Upper lobe of right lung (tissue), 1 donor: ENCODE results near the gene ITGB6. TPM values are rescaled to one million over a fixed set of nuclear protein-coding genes. Genes with fewer than 3 reads are reported as not detected.

Experiments used
- ATAC-seq: fragments of 200-7000 bp; cut with Tn5 transposase; one replicate; pipeline ENCODE4 v1.9.1; 2020; ENCODE audit warnings: mild to moderate bottlenecking, moderate library complexity
- DNase-seq: peaks from one replicate; pipeline ENCODE4 v3.0.0-alpha.2; 2020
- H3K27ac ChIP-seq: fragments of 200-600 bp; one replicate; pipeline ENCODE4 v1.8.0; 2022
- H3K27me3 ChIP-seq: fragments of 200-600 bp; one replicate; pipeline ENCODE4 v1.8.0; 2022; ENCODE audit warnings: mild to moderate bottlenecking
- H3K36me3 ChIP-seq: fragments of 200-600 bp; one replicate; pipeline ENCODE4 v1.8.0; 2022
- H3K4me1 ChIP-seq: fragments of 200-600 bp; one replicate; pipeline ENCODE4 v1.8.0; 2022
- H3K4me3 ChIP-seq: fragments of 200-600 bp; one replicate; pipeline ENCODE4 v1.8.0; 2022; ENCODE audit warnings: mild to moderate bottlenecking
- H3K9me3 ChIP-seq: fragments of 200-600 bp; one replicate; pipeline ENCODE4 v1.8.0; 2022
- intact Hi-C: fragments of 100-400 bp; cut with DNase I; formaldehyde crosslinking; loops from one replicate; pipeline ENCODE4 v1.11.0; 2022
- total RNA-seq: library from RNA; stranded (reverse); fragmentation: NEBNext Ultra II Directional; extraction: Animal tissue kit (Norgen Biotek cat#: 25700); gene quantifications from one replicate; pipeline ENCODE4 v1.2.1, GENCODE V29; 2021
- TF ChIP-seq, protein P1 (sequence below): fragments of 200-600 bp; IDR thresholded peaks from one replicate; pipeline ENCODE4 v1.8.0; 2022; ENCODE audit warnings: antibody characterized with exemption
- donor health status: DM: no; HTN: yes; CAD: no; lungs with severe emphysema.

The ITGB6 gene
- total RNA-seq, 1 donor from 2014 or later, result 109 TPM

DNA sequence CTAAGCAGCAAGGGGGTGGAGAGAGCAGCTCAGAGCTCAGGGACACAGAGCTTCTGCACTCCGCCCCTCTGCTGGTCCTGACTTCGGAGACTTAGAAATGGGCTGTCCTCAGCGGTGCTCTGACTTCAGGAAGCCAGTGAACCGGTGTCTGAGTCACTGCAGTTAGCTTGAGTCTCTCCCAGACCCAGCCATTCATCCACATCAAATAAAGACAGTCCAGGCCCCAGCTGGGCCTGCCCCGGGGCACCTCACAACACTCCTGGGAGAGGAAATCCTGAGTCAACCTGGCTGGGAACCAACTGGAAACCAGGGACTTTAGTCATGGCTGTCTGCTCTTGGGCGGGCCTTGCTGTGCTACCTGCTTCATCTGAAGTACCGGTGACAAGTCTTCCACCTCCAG is 5.4 kb upstream of the ITGB6 start:
- peak; percentile 69 for DNase-seq

GRCh38 chr2:160203422-160203821 is 3.4 kb upstream of the ITGB6 start:
- Histone ChIP-seq H3K27me3 (no peaks in the 10 kb centered on the region), H3K4me3 (no peak overlapping the region), H3K4me1 (peaks cover 15% of the 10 kb centered on the region), H3K36me3 (no peaks in the 10 kb centered on the region), H3K27ac (no peak overlapping the region), H3K9me3 (no peaks in the 10 kb centered on the region)
- TF ChIP-seq, protein P1, sequence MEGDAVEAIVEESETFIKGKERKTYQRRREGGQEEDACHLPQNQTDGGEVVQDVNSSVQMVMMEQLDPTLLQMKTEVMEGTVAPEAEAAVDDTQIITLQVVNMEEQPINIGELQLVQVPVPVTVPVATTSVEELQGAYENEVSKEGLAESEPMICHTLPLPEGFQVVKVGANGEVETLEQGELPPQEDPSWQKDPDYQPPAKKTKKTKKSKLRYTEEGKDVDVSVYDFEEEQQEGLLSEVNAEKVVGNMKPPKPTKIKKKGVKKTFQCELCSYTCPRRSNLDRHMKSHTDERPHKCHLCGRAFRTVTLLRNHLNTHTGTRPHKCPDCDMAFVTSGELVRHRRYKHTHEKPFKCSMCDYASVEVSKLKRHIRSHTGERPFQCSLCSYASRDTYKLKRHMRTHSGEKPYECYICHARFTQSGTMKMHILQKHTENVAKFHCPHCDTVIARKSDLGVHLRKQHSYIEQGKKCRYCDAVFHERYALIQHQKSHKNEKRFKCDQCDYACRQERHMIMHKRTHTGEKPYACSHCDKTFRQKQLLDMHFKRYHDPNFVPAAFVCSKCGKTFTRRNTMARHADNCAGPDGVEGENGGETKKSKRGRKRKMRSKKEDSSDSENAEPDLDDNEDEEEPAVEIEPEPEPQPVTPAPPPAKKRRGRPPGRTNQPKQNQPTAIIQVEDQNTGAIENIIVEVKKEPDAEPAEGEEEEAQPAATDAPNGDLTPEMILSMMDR, result no peak
- DNase-seq, result no peak
- intact Hi-C loops, result no loop called here
- ATAC-seq, result no peak

More for the DNA sequence above, 5.4 kb upstream of the ITGB6 start:
- Histone ChIP-seq H3K27ac (no peak overlapping the region), H3K4me3 (no peak overlapping the region), H3K27me3 (no peaks in the 10 kb centered on the region), H3K9me3 (no peaks in the 10 kb centered on the region), H3K36me3 (no peaks in the 10 kb centered on the region), H3K4me1 (peaks cover 24% of the 10 kb centered on the region)
- TF ChIP-seq, protein P1, result no peak
- intact Hi-C loops, result no loop called here
- peak; percentile 67 for ATAC-seq

DNA sequence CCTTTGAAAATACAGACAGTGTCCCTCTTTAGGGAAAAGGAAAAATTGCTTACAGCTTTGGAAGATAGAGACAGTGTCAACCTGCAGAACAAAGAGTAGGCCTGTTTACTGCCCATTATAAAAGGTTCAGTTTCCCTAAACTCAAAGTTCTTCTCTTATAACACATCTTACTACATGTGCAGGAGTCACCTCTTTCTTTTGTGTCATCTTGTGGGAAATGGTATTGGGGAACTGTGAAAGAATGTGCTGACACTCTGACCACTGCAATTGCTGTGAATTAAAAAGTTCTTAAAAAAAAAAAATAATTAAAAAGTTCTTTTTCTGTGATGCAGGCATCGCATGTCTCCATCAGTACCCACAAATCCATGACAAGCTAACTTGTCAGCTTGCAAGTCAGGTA is 2.9 kb upstream of the ITGB6 start:
- H3K9me3 ChIP-seq, result no peaks in the 10 kb centered on the region
- no peak overlapping the region for H3K4me3 ChIP-seq
- peaks cover 10% of the 10 kb centered on the region for H3K4me1 ChIP-seq
- H3K36me3 ChIP-seq, result no peaks in the 10 kb centered on the region
- ATAC-seq (no peak), DNase-seq (no peak)
- no peak overlapping the region for H3K27ac ChIP-seq
- no peaks in the 10 kb centered on the region for H3K27me3 ChIP-seq
- intact Hi-C loops, result no loop called here
- TF ChIP-seq, protein P1, result no peak

DNA sequence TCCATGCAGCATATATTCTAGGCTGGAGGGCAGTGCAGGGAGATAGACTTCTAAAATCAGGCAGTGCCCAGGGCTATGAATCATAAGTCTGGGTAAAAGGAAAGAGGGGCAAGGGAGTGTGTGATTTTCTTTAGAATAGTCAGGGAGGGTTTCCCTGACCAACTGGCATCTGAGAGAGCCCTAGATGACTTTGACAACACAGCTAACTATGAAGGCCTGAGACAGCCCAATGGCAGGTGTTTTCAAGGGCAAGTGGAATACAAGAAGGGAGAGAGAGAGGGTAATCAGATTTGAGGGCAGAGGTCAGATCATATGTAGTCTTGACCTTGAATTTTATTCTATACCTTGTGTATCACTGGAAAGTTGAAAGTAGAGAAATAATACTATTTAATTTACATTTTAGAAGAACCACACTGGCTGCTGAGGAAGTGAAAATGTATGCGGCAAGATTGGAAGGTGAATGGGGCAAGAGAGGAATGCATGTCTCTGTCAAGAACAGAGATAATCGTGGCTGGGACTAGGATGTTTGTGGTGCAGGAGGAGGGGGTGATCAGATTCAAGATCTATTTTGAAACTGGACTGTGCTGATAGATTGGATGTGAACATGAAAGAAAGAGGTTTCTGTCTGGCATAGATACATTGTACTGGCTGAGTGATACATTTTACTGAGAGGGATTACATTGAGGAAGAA is 1.9 kb upstream of the ITGB6 start:
- TF ChIP-seq, protein P1, result no peak
- Histone ChIP-seq H3K27me3 (no peaks in the 10 kb centered on the region), H3K4me3 (no peak overlapping the region), H3K27ac (no peak overlapping the region), H3K4me1 (peaks cover under 1% of the 10 kb centered on the region), H3K9me3 (no peaks in the 10 kb centered on the region), H3K36me3 (no peaks in the 10 kb centered on the region)
- no peak for ATAC-seq
- intact Hi-C loops, result no loop called here
- no peak for DNase-seq

DNA sequence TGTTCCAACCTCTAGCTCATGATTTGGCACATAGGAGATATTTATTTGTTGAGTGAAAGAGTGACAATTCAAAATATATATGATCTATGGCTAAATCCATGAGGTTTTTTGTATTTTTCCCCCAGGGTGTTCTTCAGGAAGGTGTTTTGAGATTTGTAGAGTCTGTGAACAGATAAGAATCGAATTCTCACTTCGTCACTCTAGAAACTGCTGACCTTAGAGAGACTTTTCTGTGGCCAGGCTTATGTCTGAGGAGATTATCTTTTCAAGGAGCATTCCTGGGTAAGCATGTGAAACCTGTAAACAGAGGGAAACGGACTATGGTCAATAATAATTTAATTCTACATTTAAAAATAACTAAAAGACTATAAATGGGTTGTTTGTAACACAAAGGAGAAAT is 849 bp upstream of the ITGB6 start:
- no peaks in the 10 kb centered on the region for H3K9me3 ChIP-seq
- DNase-seq (no peak), ATAC-seq (no peak)
- no peak overlapping the region for H3K4me3 ChIP-seq
- intact Hi-C loops, result no loop called here
- H3K36me3 ChIP-seq, result no peaks in the 10 kb centered on the region
- H3K4me1 ChIP-seq, result no peaks in the 10 kb centered on the region
- no peaks in the 10 kb centered on the region for H3K27me3 ChIP-seq
- H3K27ac ChIP-seq, result no peak overlapping the region
- TF ChIP-seq, protein P1, result no peak

DNA sequence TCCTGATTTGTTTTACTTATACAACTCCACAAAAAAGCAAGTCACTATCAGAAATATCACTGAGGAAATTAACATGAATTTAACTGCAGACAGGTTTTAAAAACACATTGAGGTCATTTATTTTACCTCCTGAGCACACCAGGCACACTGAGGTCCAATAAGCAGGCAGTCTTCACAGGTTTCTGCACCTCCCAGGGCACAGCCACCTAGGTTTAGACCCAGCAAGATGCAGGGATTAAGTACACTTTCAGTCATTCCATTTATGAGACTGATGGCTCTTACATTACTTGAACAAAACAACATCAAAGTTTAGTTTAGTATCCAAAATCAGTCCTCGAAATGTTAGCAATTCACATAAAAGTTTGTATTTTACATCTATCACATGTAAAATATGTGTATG is 1.0 kb downstream of the ITGB6 start:
- Histone ChIP-seq H3K36me3 (no peaks in the 10 kb centered on the region), H3K4me1 (no peaks in the 10 kb centered on the region), H3K9me3 (no peaks in the 10 kb centered on the region), H3K4me3 (peak overlapping the region; percentile 48), H3K27me3 (no peaks in the 10 kb centered on the region), H3K27ac (peak overlapping the region; percentile 52)
- peak; percentile 66 for ATAC-seq
- DNase-seq, result no peak
- intact Hi-C loops, result no loop called here
- TF ChIP-seq, protein P1, result no peak
